Peyer's patch (tissue), 4 donors: Measurements from ENCODE around the gene PLXNA1.

Source experiments
- POLR2A ChIP-seq, 2 donors: fragments of 450-650 bp; IDR thresholded peaks; one replicate each; pipeline ENCODE4 v1.5.1; 2017; ENCODE audit warnings: antibody characterized with exemption in 2 of 2, mild to moderate bottlenecking in 2 of 2, moderate library complexity in 2 of 2
- TF ChIP-seq, protein P1 (sequence below), 6 experiments: fragments of 450-650 bp in 4 of 6; fragments of 200-600 bp in 2 of 6; sonication (generic) in 1 of 6; IDR thresholded peaks; one replicate each; pipeline ENCODE4 v1.5.1; 2017 to 2019; ENCODE audit warnings: antibody characterized with exemption in 6 of 6, mild to moderate bottlenecking in 3 of 6, moderate library complexity in 1 of 6

DNA sequence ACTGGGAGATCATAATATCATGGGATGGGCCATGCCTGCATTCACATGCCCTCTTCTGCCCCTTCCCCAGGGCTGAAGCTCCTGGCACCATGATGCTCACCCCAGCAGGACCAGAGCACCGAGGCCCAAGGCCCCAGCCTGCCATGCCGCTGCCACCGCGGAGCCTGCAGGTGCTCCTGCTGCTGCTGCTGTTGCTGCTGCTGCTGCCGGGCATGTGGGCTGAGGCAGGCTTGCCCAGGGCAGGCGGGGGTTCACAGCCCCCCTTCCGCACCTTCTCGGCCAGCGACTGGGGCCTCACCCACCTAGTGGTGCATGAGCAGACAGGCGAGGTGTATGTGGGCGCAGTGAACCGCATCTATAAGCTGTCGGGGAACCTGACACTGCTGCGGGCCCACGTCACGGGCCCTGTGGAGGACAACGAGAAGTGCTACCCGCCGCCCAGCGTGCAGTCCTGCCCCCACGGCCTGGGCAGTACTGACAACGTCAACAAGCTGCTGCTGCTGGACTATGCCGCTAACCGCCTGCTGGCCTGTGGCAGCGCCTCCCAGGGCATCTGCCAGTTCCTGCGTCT lies 5.6 kb downstream of the PLXNA1 start:
- TF ChIP-seq, protein P1, sequence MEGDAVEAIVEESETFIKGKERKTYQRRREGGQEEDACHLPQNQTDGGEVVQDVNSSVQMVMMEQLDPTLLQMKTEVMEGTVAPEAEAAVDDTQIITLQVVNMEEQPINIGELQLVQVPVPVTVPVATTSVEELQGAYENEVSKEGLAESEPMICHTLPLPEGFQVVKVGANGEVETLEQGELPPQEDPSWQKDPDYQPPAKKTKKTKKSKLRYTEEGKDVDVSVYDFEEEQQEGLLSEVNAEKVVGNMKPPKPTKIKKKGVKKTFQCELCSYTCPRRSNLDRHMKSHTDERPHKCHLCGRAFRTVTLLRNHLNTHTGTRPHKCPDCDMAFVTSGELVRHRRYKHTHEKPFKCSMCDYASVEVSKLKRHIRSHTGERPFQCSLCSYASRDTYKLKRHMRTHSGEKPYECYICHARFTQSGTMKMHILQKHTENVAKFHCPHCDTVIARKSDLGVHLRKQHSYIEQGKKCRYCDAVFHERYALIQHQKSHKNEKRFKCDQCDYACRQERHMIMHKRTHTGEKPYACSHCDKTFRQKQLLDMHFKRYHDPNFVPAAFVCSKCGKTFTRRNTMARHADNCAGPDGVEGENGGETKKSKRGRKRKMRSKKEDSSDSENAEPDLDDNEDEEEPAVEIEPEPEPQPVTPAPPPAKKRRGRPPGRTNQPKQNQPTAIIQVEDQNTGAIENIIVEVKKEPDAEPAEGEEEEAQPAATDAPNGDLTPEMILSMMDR (IDR thresholded peaks at IDR 0.05), result no peak
- TF ChIP-seq POLR2A (IDR thresholded peaks at IDR 0.05), result no peak
